IPS-18a (cell line): ENCODE measurements around the gene ZNF414.
"Not testable (repeated sequence)": the region's sequence is repeated elsewhere in the genome, so short reads cannot be mapped to it uniquely, and the experiment has no call there.

ENCODE experiments used
- H3K27ac ChIP-seq: one replicate; pipeline ENCODE4 v1.5.1; 2013; ENCODE audit warnings: low read length
- H3K27me3 ChIP-seq: one replicate; pipeline ENCODE4 v1.6.1; 2013; ENCODE audit warnings: mild to moderate bottlenecking, low read length; ENCODE audit not compliant: control insufficient read depth, insufficient read depth
- H3K36me3 ChIP-seq: one replicate; pipeline ENCODE4 v1.6.1; 2013; ENCODE audit warnings: low read depth, low read length; ENCODE audit not compliant: control insufficient read depth
- H3K4me1 ChIP-seq: one replicate; pipeline ENCODE4 v1.6.1; 2013; ENCODE audit warnings: low read depth, low read length; ENCODE audit not compliant: control insufficient read depth
- H3K4me3 ChIP-seq: one replicate; pipeline ENCODE4 v1.5.1; 2013; ENCODE audit warnings: low read length
- H3K9ac ChIP-seq: one replicate; pipeline ENCODE4 v1.6.1; 2013; ENCODE audit warnings: mild to moderate bottlenecking, low read length, moderate library complexity
- H3K9me3 ChIP-seq: one replicate; pipeline ENCODE4 v1.6.1; 2013; ENCODE audit warnings: low read depth, low read length; ENCODE audit not compliant: control insufficient read depth

Gene ZNF414

DNA sequence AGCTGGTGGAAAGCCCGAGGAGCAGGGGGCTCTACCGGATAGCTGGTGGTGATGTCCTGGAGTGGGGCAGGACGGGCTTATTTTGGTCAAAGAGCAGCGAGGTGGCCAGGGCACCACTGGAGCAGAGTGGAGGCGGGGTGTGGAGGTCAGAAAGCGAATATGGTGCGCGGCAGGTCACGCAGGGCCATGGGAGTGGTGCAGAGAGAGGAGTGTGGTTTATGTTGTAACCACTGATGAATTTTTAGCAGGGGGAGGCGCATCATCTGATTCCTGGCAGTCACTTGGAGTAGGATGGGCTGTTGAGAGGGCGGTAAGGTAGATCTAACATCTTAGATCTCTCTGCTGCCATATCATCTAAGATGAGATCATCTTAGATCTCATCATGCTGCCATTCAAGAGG, 1.4 kb upstream of the ZNF414 start:
- H3K4me3 ChIP-seq: no peak overlapping the region
- H3K9ac ChIP-seq: no peak overlapping the region
- H3K9me3 ChIP-seq: no peaks in the 10 kb centered on the region
- H3K36me3 ChIP-seq: no peaks in the 10 kb centered on the region
- no peak overlapping the region for H3K27ac ChIP-seq
- H3K4me1 ChIP-seq: peaks cover 7% of the 10 kb centered on the region
- no peaks in the 10 kb centered on the region for H3K27me3 ChIP-seq

DNA sequence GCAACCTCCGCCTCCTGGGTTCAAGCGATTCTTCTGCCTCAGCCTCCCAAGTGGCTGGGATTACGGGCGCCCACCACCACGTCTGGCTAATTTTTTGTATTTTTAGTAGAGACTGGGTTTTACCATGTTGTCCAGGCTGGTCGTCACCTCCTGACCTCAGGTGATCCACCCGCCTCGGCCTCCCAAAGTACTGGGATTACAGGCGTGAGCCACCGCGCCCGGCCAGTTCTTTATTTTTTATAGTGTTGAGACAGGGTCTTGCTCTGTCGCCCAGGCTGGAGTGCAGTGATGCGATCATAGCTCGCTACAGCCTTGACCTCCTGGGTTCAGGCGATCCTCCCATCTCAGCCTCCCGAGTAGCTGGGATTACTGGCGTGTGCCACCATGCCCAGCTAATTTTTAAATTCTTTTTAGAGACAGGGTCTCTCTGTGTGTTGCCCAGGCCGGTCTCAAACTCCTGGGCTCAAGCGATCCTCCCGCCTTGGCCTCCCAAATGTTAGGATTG, 590 bp upstream of the ZNF414 start:
- peak overlapping the region; percentile 76 for H3K4me3 ChIP-seq
- H3K36me3 ChIP-seq: not testable (repeated sequence)
- H3K27ac ChIP-seq: peak overlapping the region; percentile 64

DNA sequence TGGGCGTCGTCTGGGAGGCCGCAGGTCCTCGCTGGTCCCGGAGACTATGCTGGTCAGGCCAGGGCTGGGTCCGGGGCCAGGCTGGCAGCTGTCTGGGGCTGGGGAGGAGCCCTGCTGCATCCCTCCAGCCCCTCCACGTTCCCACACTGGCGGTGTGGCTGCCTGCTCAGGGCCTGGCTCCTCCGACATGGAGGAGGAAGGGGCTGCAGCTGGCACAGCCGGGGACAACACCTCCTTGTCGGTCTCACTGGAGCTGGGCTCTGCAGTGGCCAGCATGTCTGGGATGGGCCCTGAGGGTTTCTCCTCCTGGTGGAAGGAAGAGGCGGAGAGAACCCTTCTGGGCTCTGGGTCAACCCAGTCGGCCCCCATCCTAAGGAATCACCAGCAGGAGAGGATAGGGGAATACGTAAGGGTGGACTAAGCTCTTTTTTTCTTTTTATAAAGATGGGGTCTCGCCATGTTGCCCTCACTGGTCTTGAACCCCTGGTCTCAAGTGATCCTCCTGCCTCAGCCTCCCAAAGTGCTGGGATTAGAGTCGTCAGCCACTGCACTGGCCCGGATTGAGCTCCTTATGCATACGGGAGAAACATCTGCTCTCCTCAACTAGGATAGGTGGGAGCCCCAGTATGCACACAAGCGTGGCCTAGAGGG, 806 bp downstream of the ZNF414 start:
- Histone ChIP-seq H3K27me3 (no peaks in the 10 kb centered on the region), H3K9ac (peak overlapping the region; percentile 77), H3K4me3 (peak overlapping the region; percentile 76), H3K4me1 (peaks cover 7% of the 10 kb centered on the region), H3K9me3 (no peaks in the 10 kb centered on the region), H3K36me3 (no peaks in the 10 kb centered on the region), H3K27ac (no peak overlapping the region)

More for the DNA sequence above, 590 bp upstream of the ZNF414 start:
- H3K9me3 ChIP-seq, H3K27me3 ChIP-seq, H3K4me1 ChIP-seq: not testable (repeated sequence)
- H3K9ac ChIP-seq: peak overlapping the region; percentile 77

GRCh38 chr19:8512115-8512967, 1.6 kb downstream of the ZNF414 start:
- H3K27me3 ChIP-seq: no peaks in the 10 kb centered on the region
- peaks cover 7% of the 10 kb centered on the region for H3K4me1 ChIP-seq
- H3K4me3 ChIP-seq: no peak overlapping the region
- no peaks in the 10 kb centered on the region for H3K9me3 ChIP-seq
- H3K27ac ChIP-seq: no peak overlapping the region
- H3K9ac ChIP-seq: no peak overlapping the region
- H3K36me3 ChIP-seq: no peaks in the 10 kb centered on the region

DNA sequence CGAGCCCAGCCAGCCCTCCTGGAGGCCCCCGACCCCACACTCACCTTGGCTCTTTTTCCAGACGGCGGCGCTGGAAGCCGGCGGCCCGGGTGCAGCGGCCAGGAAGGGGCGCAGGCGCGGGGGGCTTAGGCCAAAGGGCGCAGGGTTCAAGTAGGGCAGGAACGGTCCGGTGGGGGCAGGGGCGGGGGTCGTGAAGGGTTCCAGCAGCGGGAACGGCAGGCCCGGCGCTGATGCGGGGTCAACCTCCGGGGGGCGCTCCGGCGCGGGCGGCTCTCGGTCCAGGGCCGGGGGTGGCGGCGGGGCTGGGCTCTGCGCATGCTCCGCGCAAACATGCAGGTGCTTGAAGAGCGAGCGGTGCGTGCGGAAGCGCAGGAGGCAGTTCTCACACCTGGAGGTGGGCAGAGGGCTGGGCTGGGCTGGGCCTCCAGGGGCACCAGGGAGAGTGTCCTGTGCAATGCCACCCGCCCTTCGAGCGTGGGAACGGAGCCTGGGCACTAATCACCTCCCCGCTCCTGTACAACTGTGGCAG, 2.3 kb downstream of the ZNF414 start:
- no peak overlapping the region for H3K9ac ChIP-seq
- H3K4me1 ChIP-seq: peaks cover 7% of the 10 kb centered on the region
- H3K27me3 ChIP-seq: no peaks in the 10 kb centered on the region
- no peak overlapping the region for H3K27ac ChIP-seq
- no peaks in the 10 kb centered on the region for H3K36me3 ChIP-seq
- no peak overlapping the region for H3K4me3 ChIP-seq
- H3K9me3 ChIP-seq: no peaks in the 10 kb centered on the region

DNA sequence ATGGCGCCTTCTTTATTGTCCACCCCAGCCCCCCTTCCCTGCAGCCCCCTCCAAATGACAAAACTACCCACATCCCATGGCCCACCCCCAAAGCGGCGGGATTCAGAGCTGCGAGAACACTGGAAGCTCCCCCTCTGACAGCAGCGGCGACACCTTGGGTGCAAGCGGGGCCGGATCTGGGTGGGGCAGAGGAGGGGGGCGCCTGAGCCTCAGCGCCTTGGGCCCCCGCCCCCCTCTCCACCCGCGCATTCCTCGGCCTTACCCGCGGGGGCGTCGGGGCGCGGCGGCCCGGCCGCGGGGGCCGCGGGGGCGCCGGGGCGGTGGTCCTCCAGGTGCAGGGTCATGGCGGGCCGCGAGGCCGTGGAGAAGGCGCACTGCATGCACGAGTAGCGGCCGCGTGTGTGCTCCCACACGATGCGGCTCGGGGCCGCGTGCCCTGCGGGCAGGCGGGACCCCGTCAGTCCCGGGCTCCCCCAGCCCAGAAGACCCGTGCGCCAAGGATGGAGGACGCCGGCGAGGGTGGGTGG, 3.3 kb downstream of the ZNF414 start:
- Histone ChIP-seq H3K9me3 (no peaks in the 10 kb centered on the region), H3K4me3 (no peak overlapping the region), H3K4me1 (peaks cover 10% of the 10 kb centered on the region), H3K27ac (no peak overlapping the region), H3K9ac (no peak overlapping the region), H3K36me3 (no peaks in the 10 kb centered on the region), H3K27me3 (no peaks in the 10 kb centered on the region)

DNA sequence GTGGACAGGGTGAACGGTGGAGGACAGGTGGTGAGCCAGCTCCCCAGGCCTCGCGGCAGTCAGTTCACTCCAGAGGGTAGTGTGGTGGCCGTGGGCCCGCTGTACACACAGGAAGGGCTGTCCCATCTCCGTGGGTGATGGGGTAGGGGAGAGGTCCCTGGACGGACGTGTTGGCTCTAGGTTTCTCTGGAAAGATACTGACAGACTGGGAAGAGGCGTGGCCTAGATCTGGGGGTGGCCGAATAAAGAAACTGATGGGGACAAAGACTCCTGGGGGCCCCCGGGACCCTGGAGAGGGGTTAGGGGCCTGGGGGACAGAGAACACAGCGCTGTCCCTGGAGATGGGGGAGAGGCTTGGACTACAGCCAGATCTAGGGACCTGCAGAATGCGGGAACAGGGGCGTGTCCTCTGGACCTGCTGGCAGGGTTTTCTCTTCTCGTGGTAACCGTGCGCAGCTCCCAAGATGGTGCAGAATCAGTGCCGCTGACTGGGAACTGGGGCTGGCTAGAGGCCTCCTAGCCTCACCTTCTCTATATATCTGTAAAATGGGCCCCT, 7.5 kb downstream of the ZNF414 start:
- Histone ChIP-seq H3K4me1 (peaks cover 3% of the 10 kb centered on the region), H3K27ac (no peak overlapping the region), H3K9ac (peak overlapping the region; percentile 68)

DNA sequence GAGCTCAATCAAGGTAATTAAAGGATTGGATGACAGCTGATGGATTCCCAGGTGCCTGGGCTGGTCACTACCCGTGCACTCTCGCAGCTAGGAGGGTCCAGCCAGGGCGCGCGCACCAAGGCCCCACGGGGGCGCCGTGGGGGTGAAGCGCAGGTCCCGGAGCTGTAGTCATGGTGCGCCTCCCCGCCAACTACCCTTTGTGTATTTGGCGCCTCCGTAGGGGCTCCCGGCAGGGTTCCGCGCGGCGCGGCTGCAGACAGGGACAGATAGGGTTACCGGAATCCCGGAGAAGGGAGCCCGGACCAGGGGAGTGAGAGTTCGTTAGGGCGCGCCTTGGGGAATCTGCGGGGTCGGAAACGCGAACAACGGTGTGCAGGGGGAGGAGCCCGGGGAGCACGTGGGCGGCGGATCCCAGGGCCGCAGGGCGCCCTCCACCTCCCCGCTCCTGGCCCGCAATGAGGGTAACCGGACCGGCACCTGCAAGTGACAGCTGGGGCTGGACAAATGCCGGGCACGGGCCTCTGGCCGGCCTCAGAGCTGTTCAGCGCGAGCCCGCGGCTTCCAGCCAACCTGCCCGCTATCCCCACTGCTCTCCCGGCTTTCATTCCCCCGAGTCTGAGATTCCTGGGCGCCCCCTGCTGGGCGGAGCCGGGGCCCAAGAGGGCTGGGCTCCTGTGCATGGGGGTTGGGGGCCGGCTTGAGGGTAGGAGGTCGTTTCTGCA, 8.1 kb downstream of the ZNF414 start:
- H3K9me3 ChIP-seq: no peaks in the 10 kb centered on the region
- no peak overlapping the region for H3K27ac ChIP-seq
- peaks cover 3% of the 10 kb centered on the region for H3K4me1 ChIP-seq
- H3K9ac ChIP-seq: peak overlapping the region; percentile 68
- H3K27me3 ChIP-seq: no peaks in the 10 kb centered on the region
- no peaks in the 10 kb centered on the region for H3K36me3 ChIP-seq
- H3K4me3 ChIP-seq: peak overlapping the region; percentile 69

More for the DNA sequence above, 7.5 kb downstream of the ZNF414 start:
- Histone ChIP-seq H3K9me3 (no peaks in the 10 kb centered on the region), H3K36me3 (no peaks in the 10 kb centered on the region), H3K4me3 (peak overlapping the region; percentile 69), H3K27me3 (no peaks in the 10 kb centered on the region)

- Histone ChIP-seq H3K27me3 (no peaks in the 10 kb centered on the region), H3K9ac (no peak overlapping the region), H3K9me3 (no peaks in the 10 kb centered on the region), H3K4me3 (no peak overlapping the region), H3K4me1 (peaks cover 8% of the 10 kb centered on the region), H3K27ac (no peak overlapping the region), H3K36me3 (no peaks in the 10 kb centered on the region)
Measured at GRCh38 chr19:8504919-8505318, 9.0 kb downstream of the ZNF414 start.

- Histone ChIP-seq H3K36me3 (no peaks in the 10 kb centered on the region), H3K27ac (no peak overlapping the region)
Measured at GRCh38 chr19:8504171-8504570, 9.8 kb downstream of the ZNF414 start.

GRCh38 chr19:8503510-8503909, 10.5 kb downstream of the ZNF414 start:
- no peaks in the 10 kb centered on the region for H3K36me3 ChIP-seq
- H3K27ac ChIP-seq: no peak overlapping the region
- H3K9ac ChIP-seq: no peak overlapping the region
- no peaks in the 10 kb centered on the region for H3K27me3 ChIP-seq
- H3K4me1 ChIP-seq: peaks cover 9% of the 10 kb centered on the region
- H3K4me3 ChIP-seq: no peak overlapping the region
- H3K9me3 ChIP-seq: no peaks in the 10 kb centered on the region

More at GRCh38 chr19:8504171-8504570, 9.8 kb downstream of the ZNF414 start:
- Histone ChIP-seq H3K27me3 (no peaks in the 10 kb centered on the region), H3K9ac (no peak overlapping the region), H3K4me3 (no peak overlapping the region), H3K9me3 (no peaks in the 10 kb centered on the region), H3K4me1 (peaks cover 9% of the 10 kb centered on the region)
